K562 (cell line): ENCODE measurements around the gene NSMCE1. TPM values are rescaled to one million over a fixed set of nuclear protein-coding genes. Genes with fewer than 3 reads are reported as not detected.

ENCODE experiments used
- CSDE1 ChIP-seq, 2 experiments: fragments of 450-650 bp; IDR thresholded peaks; 2 replicates each; pipeline ENCODE4 v1.6.1; 2016; ENCODE audit warnings: mild to moderate bottlenecking in 1 of 2
- CTCF ChIP-seq, 3 experiments: IDR thresholded peaks in 2 of 3; conservative IDR thresholded peaks in 1 of 3; 2 replicates each; pipeline ENCODE4 v1.5.1; 2011 to 2012; ENCODE audit warnings: low read length in 3 of 3, mild to moderate bottlenecking in 3 of 3, control low read depth in 2 of 3, improper control_type of control experiment in 1 of 3, inconsistent platforms in 1 of 3, low read depth in 1 of 3, mixed read lengths in 1 of 3, moderate library complexity in 1 of 3; ENCODE audit not compliant: insufficient read depth in 2 of 3
- GABPB1 ChIP-seq: sonication (generic); formaldehyde crosslinking; IDR thresholded peaks from 2 replicates; pipeline ENCODE4 v1.8.0; 2022; ENCODE audit warnings: mild to moderate bottlenecking, missing genetic modification reagents
- ILK ChIP-seq: fragments of 450-650 bp; IDR thresholded peaks from 2 replicates; pipeline ENCODE4 v1.6.1; 2016; ENCODE audit warnings: missing genetic modification characterization, low read depth, mild to moderate bottlenecking, missing compliant biosample characterization, moderate library complexity, borderline replicate concordance
- MAZ ChIP-seq, 2 experiments: fragments of 450-650 bp in 1 of 2; sonication (generic) in 1 of 2; formaldehyde crosslinking; IDR thresholded peaks in 1 of 2; conservative IDR thresholded peaks in 1 of 2; 2 replicates each; pipeline versions ENCODE4 v1.4.0 to v1.5.0; 2020; ENCODE audit warnings: mild to moderate bottlenecking in 1 of 2, missing genetic modification reagents in 1 of 2
- MECOM ChIP-seq: fragments of 250-450 bp; sonication (Bioruptor Pico); IDR thresholded peaks from 2 replicates; pipeline ENCODE4 v1.8.0; 2022; ENCODE audit warnings: inconsistent platforms
- NEUROD1 ChIP-seq: fragments of 150-350 bp; IDR thresholded peaks from 2 replicates; pipeline ENCODE4 v1.6.1; 2014; ENCODE audit warnings: borderline replicate concordance, low read length, low read depth; ENCODE audit not compliant: partially characterized antibody
- NFIX ChIP-seq: fragments of 250-450 bp; sonication (Bioruptor Pico); IDR thresholded peaks from 2 replicates; pipeline ENCODE4 v1.4.0; 2020; ENCODE audit warnings: low read depth, mild to moderate bottlenecking, moderate library complexity
- PHF21A ChIP-seq: fragments of 450-650 bp; IDR thresholded peaks from 2 replicates; pipeline ENCODE4 v1.6.1; 2017; ENCODE audit warnings: low read depth, borderline replicate concordance
- POU5F1 ChIP-seq: fragments of 150-350 bp; IDR thresholded peaks from 2 replicates; pipeline ENCODE4 v1.6.1; 2014; ENCODE audit warnings: borderline replicate concordance, low read length, low read depth, mild to moderate bottlenecking; ENCODE audit not compliant: partially characterized antibody
- RBM25 ChIP-seq: fragments of 200-400 bp; formaldehyde crosslinking; IDR thresholded peaks from 2 replicates; pipeline ENCODE4 v1.6.1; 2018; ENCODE audit warnings: low read length, low read depth, moderate library complexity; ENCODE audit not compliant: severe bottlenecking
- SAFB2 ChIP-seq: fragments of 200-400 bp; formaldehyde crosslinking; IDR thresholded peaks from 2 replicates; pipeline ENCODE4 v1.6.1; 2018; ENCODE audit warnings: borderline replicate concordance, low read length, low read depth, moderate library complexity; ENCODE audit not compliant: severe bottlenecking
- SMARCE1 ChIP-seq: fragments of 450-650 bp; IDR thresholded peaks from 2 replicates; pipeline ENCODE4 v1.7.1; 2016; ENCODE audit warnings: mild to moderate bottlenecking
- TAF1 ChIP-seq: IDR thresholded peaks from 2 replicates; pipeline ENCODE4 v1.6.1; 2011; ENCODE audit warnings: mild to moderate bottlenecking, low read length, moderate library complexity; ENCODE audit not compliant: insufficient read depth, control insufficient read depth, severe bottlenecking; ENCODE audit errors: extremely low read depth
- ZNF592 ChIP-seq: fragments of 450-650 bp; IDR thresholded peaks from 2 replicates; pipeline ENCODE4 v1.6.1; 2017; ENCODE audit warnings: antibody characterized with exemption, mild to moderate bottlenecking
- polyA plus RNA-seq, 8 experiments: library from polyadenylated mRNA; depleted of rRNA in 4 of 8; stranded (reverse) in 5 of 8; unstranded in 3 of 8; fragments of >200 nt; fragmentation: Nextera tagmentation in 2 of 8; fragmentation: Illumina TruSeq in 1 of 8; extraction: Ambion mirVana in 2 of 8; extraction: Trizol in 1 of 8; gene quantifications; 2 replicates each; pipeline versions ENCODE4 v1.2.1 to v1.2.3, GENCODE V29; 2011 to 2014; ENCODE audit warnings: inconsistent platforms in 1 of 8, missing spikeins in 1 of 8
- total RNA-seq, 7 experiments: library from RNA; depleted of rRNA in 6 of 7; stranded (reverse); fragments of >200 nt in 6 of 7; fragmentation: Illumina TruSeq in 2 of 7; extraction: Trizol in 2 of 7; gene quantifications; 2 replicates each; pipeline versions ENCODE4 v1.2.1 to v1.2.3, GENCODE V29; 2011 to 2021; ENCODE audit warnings: low replicate concordance in 1 of 7
- TF ChIP-seq, protein P1 (sequence below): sonication (generic); formaldehyde crosslinking; IDR thresholded peaks from 2 replicates; pipeline ENCODE4 v1.8.0; 2022; ENCODE audit warnings: mild to moderate bottlenecking, missing genetic modification reagents
- TF ChIP-seq, protein P2 (sequence below): sonication (generic); formaldehyde crosslinking; IDR thresholded peaks from 2 replicates; pipeline ENCODE4 v1.9.0; 2022; ENCODE audit warnings: mild to moderate bottlenecking, missing genetic modification reagents

The NSMCE1 gene
- total and polyA plus RNA-seq, 9 of the 15 experiments (the other 6 are each of a cell fraction or from before 2014, with no cell fraction given): 52.1 to 163 (median 61.5) TPM

DNA sequence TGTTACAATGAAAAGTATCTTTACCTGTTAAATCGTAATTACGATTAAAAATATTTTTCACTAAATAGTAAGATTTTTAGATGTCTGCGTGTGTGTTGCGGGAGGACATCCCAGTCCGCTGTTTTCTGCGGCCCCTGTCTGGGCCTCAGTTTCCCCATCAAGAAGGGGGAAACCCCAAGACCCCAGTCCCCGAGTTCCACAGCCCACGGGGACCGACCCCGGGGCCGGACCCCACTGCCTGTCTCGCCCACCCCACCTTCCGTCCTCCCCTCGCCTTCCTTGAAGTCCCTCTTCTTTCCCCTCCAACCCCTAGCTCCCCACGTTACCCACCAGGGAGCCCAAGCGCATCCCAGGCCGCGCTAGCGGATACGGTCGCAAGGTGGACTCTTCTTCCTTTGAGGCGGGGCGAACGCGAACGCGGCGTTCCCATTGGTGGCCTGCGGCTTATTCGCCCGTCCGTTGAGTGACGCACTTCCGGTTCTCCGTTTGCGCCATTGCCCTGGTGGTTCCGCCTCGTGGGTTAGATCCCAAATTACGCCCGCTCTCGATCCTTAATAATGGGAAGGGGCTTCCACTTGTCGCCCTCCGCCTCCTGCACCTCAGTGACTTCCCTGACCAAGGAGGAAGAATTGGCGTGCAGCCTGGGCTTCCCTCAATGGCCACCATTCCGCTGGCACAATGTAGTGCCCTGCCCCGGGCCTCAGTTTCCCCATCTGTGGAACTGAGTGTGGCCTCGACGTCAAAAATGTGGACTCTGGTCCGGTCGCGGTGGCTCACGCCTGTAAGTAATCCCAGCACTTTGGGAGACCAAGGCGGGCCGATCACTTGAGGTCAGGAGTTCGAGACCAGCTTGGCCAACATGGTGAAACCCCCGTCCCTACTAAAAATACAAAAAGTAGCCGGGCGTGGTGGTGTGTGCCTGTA, at the start of gene NSMCE1 (continued):
- TF ChIP-seq GABPB1 (CRISPR knock-in tag) (peak; percentile 98), NEUROD1 (peak; percentile 53), CTCF (IDR thresholded peaks at IDR 0.05 in 2 of 3, conservative IDR thresholded peaks at IDR 0.05 in 1 of 3; ENCODE audit: insufficient read depth in 2 of 3, low read depth in 1 of 3, low read length in 3 of 3) (peak in 2 of 3 experiments; percentile 12 to 18; a peak in 3 of 6 replicates), TAF1 (peak; percentile 86), MECOM (CRISPR knock-in tag) (peak; percentile 77; the same call in 1 of the 2 replicates), POU5F1 (no peak), ILK (tag) (no peak), SMARCE1 (0 out of 2 replicates have a peak, but pooled peaks have one; percentile 11), NFIX (CRISPR knock-in tag) (no peak), PHF21A (no peak), RBM25 (peak; percentile 76), MAZ (CRISPR knock-in tag; conservative IDR thresholded peaks at IDR 0.05 in 1 of 2, IDR thresholded peaks at IDR 0.05 in 1 of 2) (peak; percentile 43 to 45; a peak in 1 of 4 replicates), ZNF592 (peak; percentile 43; the same call in 1 of the 2 replicates), CSDE1 (IDR thresholded peaks at IDR 0.05) (peak in 1 of 2 experiments; percentile 71; a peak in 1 of 4 replicates), SAFB2 (no peak)
- TF ChIP-seq, protein P1, sequence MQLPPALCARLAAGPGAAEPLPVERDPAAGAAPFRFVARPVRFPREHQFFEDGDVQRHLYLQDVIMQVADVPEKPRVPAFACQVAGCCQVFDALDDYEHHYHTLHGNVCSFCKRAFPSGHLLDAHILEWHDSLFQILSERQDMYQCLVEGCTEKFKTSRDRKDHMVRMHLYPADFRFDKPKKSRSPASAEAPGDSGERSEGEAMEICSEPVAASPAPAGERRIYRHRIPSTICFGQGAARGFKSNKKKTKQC: peak; percentile 31; the same call in 1 of the 2 replicates
- TF ChIP-seq, protein P2, sequence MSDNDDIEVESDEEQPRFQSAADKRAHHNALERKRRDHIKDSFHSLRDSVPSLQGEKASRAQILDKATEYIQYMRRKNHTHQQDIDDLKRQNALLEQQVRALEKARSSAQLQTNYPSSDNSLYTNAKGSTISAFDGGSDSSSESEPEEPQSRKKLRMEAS: peak; percentile 70
